H9 (cell line): ENCODE data around the gene MARK2. TPM values are rescaled to one million over a fixed set of nuclear protein-coding genes. Genes with fewer than 3 reads are reported as not detected.

ENCODE experiments used
- DNase-seq: peaks from one replicate; pipeline ENCODE4 v3.0.0-alpha.2; 2017
- H2AFZ ChIP-seq: one replicate; pipeline ENCODE4 v1.6.1; 2013; ENCODE audit warnings: mild to moderate bottlenecking, low read length, control low read depth, moderate library complexity
- H2AK5ac ChIP-seq: 2 replicates; pipeline ENCODE4 v1.6.1; 2013; ENCODE audit warnings: low read length, control low read depth, mixed read lengths; ENCODE audit not compliant: insufficient read length
- H2BK120ac ChIP-seq: one replicate; pipeline ENCODE4 v1.6.1; 2013; ENCODE audit warnings: low read depth, mild to moderate bottlenecking, low read length, control low read depth, inconsistent platforms; ENCODE audit not compliant: poor library complexity, severe bottlenecking
- H2BK12ac ChIP-seq: 2 replicates; pipeline ENCODE4 v1.6.1; 2013; ENCODE audit warnings: low read length, control low read depth, mixed read lengths, low read depth; ENCODE audit not compliant: insufficient read length
- H2BK15ac ChIP-seq: 2 replicates; pipeline ENCODE4 v1.6.1; 2013; ENCODE audit warnings: low read depth, low read length, control low read depth
- H2BK20ac ChIP-seq: one replicate; pipeline ENCODE4 v1.6.1; 2013; ENCODE audit warnings: low read depth, mild to moderate bottlenecking, low read length, control low read depth, inconsistent platforms; ENCODE audit not compliant: poor library complexity, severe bottlenecking
- H2BK5ac ChIP-seq: 2 replicates; pipeline ENCODE4 v1.6.1; 2013; ENCODE audit warnings: low read length, control low read depth, mixed read lengths; ENCODE audit not compliant: insufficient read length
- H3K14ac ChIP-seq: 2 replicates; pipeline ENCODE4 v1.6.1; 2013; ENCODE audit warnings: low read length, control low read depth; ENCODE audit not compliant: insufficient read depth
- H3K18ac ChIP-seq: 2 replicates; pipeline ENCODE4 v1.6.1; 2013; ENCODE audit warnings: low read depth, mild to moderate bottlenecking, mixed read lengths, low read length, control low read depth; ENCODE audit not compliant: insufficient read length
- H3K23ac ChIP-seq: 2 replicates; pipeline ENCODE4 v1.6.1; 2013; ENCODE audit warnings: low read length, control low read depth, mixed read lengths, low read depth; ENCODE audit not compliant: insufficient read length
- H3K23me2 ChIP-seq: 2 replicates; pipeline ENCODE4 v1.6.1; 2013; ENCODE audit warnings: low read depth, mild to moderate bottlenecking, mixed read lengths, low read length, control low read depth; ENCODE audit not compliant: insufficient read length, poor library complexity, severe bottlenecking
- H3K27ac ChIP-seq: 2 replicates; pipeline ENCODE4 v1.5.1; 2013; ENCODE audit warnings: low read length, control low read depth, mixed read lengths, low read depth; ENCODE audit not compliant: insufficient read length
- H3K27me3 ChIP-seq: 2 replicates; pipeline ENCODE4 v1.6.1; 2013; ENCODE audit warnings: low read length, control low read depth, inconsistent platforms; ENCODE audit not compliant: insufficient read depth
- H3K4ac ChIP-seq: 2 replicates; pipeline ENCODE4 v1.6.1; 2013; ENCODE audit warnings: low read depth, mild to moderate bottlenecking, control low read depth, inconsistent platforms, low read length, moderate library complexity
- H3K4me1 ChIP-seq: 2 replicates; pipeline ENCODE4 v1.6.1; 2013; ENCODE audit warnings: low read length, control low read depth, inconsistent platforms; ENCODE audit not compliant: insufficient read depth
- H3K4me2 ChIP-seq: 2 replicates; pipeline ENCODE4 v1.6.1; 2013; ENCODE audit warnings: low read length, control low read depth, mixed read lengths; ENCODE audit not compliant: insufficient read length, insufficient read depth
- H3K56ac ChIP-seq: 2 replicates; pipeline ENCODE4 v1.6.1; 2013; ENCODE audit warnings: low read depth, mild to moderate bottlenecking, mixed read lengths, low read length, control low read depth; ENCODE audit not compliant: insufficient read length
- H3K79me1 ChIP-seq: 2 replicates; pipeline ENCODE4 v1.6.1; 2013; ENCODE audit warnings: low read depth, mild to moderate bottlenecking, moderate library complexity, low read length, control low read depth, inconsistent platforms; ENCODE audit not compliant: insufficient read depth, poor library complexity, severe bottlenecking
- H3K79me2 ChIP-seq: 2 replicates; pipeline ENCODE4 v1.6.1; 2013; ENCODE audit warnings: low read length, control low read depth, inconsistent platforms; ENCODE audit not compliant: insufficient read depth
- H3K9ac ChIP-seq: 2 replicates; pipeline ENCODE4 v1.6.1; 2013; ENCODE audit warnings: low read length, control low read depth, mixed read lengths; ENCODE audit not compliant: insufficient read length; ENCODE audit errors: extremely low read depth
- H3K9me3 ChIP-seq: one replicate; pipeline ENCODE4 v1.6.1; 2013; ENCODE audit warnings: low read depth, low read length, inconsistent platforms; ENCODE audit not compliant: control insufficient read depth
- H3T11ph ChIP-seq: one replicate; pipeline ENCODE4 v1.6.1; 2013; ENCODE audit warnings: mild to moderate bottlenecking, low read length, control low read depth, inconsistent platforms
- H4K20me1 ChIP-seq: one replicate; pipeline ENCODE4 v1.6.1; 2013; ENCODE audit not compliant: control insufficient read depth, insufficient read length, insufficient read depth
- H4K5ac ChIP-seq: 2 replicates; pipeline ENCODE4 v1.6.1; 2013; ENCODE audit warnings: low read depth, mild to moderate bottlenecking, mixed read lengths, low read length, control low read depth; ENCODE audit not compliant: insufficient read length
- H4K8ac ChIP-seq: replicated peaks from 2 replicates; pipeline ENCODE4 v1.6.1; 2013; ENCODE audit warnings: low read length, control low read depth, mixed read lengths, low read depth; ENCODE audit not compliant: insufficient read length
- H4K91ac ChIP-seq: 2 replicates; pipeline ENCODE4 v1.6.1; 2013; ENCODE audit warnings: low read depth, mild to moderate bottlenecking, moderate library complexity, mixed read lengths, low read length, control low read depth; ENCODE audit not compliant: insufficient read length
- H3K27ac Mint-ChIP-seq, 3 experiments: 2 replicates in 2 of 3; 3 replicates in 1 of 3; pipeline ENCODE4 v1.8.0; 2020 to 2021; ENCODE audit warnings: mixed read lengths in 3 of 3, mild to moderate bottlenecking in 1 of 3, moderate library complexity in 1 of 3
- H3K27me3 Mint-ChIP-seq: 2 replicates; pipeline ENCODE4 v1.8.0; 2021; ENCODE audit warnings: low read depth, mild to moderate bottlenecking, moderate library complexity, mixed read lengths
- H3K36me3 Mint-ChIP-seq, 3 experiments: 2 replicates in 2 of 3; 3 replicates in 1 of 3; pipeline ENCODE4 v1.8.0; 2020 to 2021; ENCODE audit warnings: low read depth in 3 of 3, mixed read lengths in 3 of 3; ENCODE audit not compliant: insufficient read depth in 1 of 3
- H3K4me1 Mint-ChIP-seq, 2 experiments: 2 replicates each; pipeline ENCODE4 v1.8.0; 2020; ENCODE audit warnings: mixed read lengths in 2 of 2
- H3K4me3 Mint-ChIP-seq, 2 experiments: 2 replicates in 1 of 2; 3 replicates in 1 of 2; pipeline ENCODE4 v1.8.0; 2020 to 2021; ENCODE audit warnings: mild to moderate bottlenecking in 2 of 2, mixed read lengths in 2 of 2, moderate library complexity in 1 of 2
- H3K9me3 Mint-ChIP-seq, 2 experiments: 2 replicates in 1 of 2; 3 replicates in 1 of 2; pipeline ENCODE4 v1.8.0; 2020; ENCODE audit warnings: mild to moderate bottlenecking in 2 of 2, mixed read lengths in 2 of 2, moderate library complexity in 1 of 2
- WGBS: extraction: QIAGEN DNeasy Blood & Tissue Kit; methylation state at CpG from one replicate; pipeline ENCODE4 v1.1.7; 2013; ENCODE audit warnings: missing lambda C conversion rate, low lambda C conversion rate, mixed read lengths; ENCODE audit not compliant: insufficient read length; ENCODE audit errors: extremely low coverage; 5-methylcytosine and 5-hydroxymethylcytosine counted together
- total RNA-seq: library from RNA; stranded (reverse); gene quantifications from 2 replicates; pipeline ENCODE4 v1.2.1, GENCODE V29; 2021
- TF ChIP-seq, protein P1 (sequence below): fragments of 200-600 bp; sonication (generic); conservative IDR thresholded peaks from 3 replicates; pipeline ENCODE4 v1.8.0; 2021; ENCODE audit warnings: antibody characterized with exemption, mild to moderate bottlenecking

MARK2 gene
- total RNA-seq, 1 experiment from 2014 or later = 45.7 TPM

DNA sequence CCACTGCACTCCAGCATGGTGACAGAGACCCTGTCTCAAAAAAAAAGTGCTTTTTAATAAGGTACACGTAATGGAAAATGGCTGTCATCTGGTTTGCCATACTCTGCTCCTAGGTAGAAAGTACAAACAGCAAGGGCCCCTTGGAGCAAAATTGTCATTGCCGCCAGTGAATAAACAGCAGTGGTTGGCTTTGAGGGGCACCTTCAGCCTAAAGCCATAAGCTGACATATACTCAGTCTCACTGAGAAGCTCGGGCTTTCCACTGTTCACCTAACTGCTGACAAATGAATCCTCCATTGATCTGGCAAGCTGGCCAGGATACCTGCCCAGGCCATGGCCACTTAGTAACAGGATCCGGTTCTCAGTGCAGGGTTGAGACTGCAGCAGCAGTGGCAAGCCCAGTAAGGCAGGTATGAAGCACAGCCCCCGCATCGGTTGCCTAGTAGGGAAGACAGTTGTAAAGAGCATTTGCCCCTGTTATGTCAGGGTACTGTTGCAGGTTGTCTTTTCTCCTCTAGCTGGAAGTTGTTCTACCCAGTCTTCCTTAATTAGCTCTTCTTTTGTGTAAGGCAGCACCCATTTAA lies 38.8 kb downstream of the MARK2 start:
- Histone ChIP-seq H3K27ac (no peak overlapping the region), H4K5ac (no peak overlapping the region), H3K79me2 (peaks cover 8% of the 10 kb centered on the region; the same call in 1 of the 2 replicates), H3K4me2 (no peak overlapping the region), H2BK15ac (no peak overlapping the region), H3K27me3 (no peaks in the 10 kb centered on the region), H4K91ac (no peak overlapping the region), H3K9ac (no peak overlapping the region), H2BK120ac (no peak overlapping the region), H3K23ac (no peak overlapping the region), H2BK12ac (no peak overlapping the region), H2BK5ac (no peak overlapping the region), H2AK5ac (no peak overlapping the region), H2BK20ac (no peak overlapping the region), H4K20me1 (no peaks in the 10 kb centered on the region), H3K14ac (no peak overlapping the region), H3K79me1 (peaks cover 6% of the 10 kb centered on the region), H3K4me1 (peaks cover 8% of the 10 kb centered on the region; the same call in 1 of the 2 replicates), H3K18ac (no peak overlapping the region), H3K9me3 (no peaks in the 10 kb centered on the region), H4K8ac (no peak overlapping the region), H3K4ac (no peak overlapping the region), H3T11ph (no peak overlapping the region), H3K56ac (no peak overlapping the region), H3K23me2 (no peaks in the 10 kb centered on the region), H2AFZ (no peak overlapping the region)
- WGBS = no CpG with 5 or more reads among the region's 6 CpGs
- Mint-ChIP-seq H3K36me3 (peaks cover 3 to 8% (median 4%) of the 10 kb centered on the region in 3 experiments), H3K27me3 (no peaks in the 10 kb centered on the region), H3K4me1 (peaks cover 38 to 45% of the 10 kb centered on the region in 2 experiments), H3K4me3 (no peak overlapping the region), H3K9me3 (no peaks in the 10 kb centered on the region), H3K27ac (peak overlapping the region; percentile 30 to 75 (median 40); a peak in 5 of 7 replicates)
- no peak for DNase-seq
- TF ChIP-seq, protein P1, sequence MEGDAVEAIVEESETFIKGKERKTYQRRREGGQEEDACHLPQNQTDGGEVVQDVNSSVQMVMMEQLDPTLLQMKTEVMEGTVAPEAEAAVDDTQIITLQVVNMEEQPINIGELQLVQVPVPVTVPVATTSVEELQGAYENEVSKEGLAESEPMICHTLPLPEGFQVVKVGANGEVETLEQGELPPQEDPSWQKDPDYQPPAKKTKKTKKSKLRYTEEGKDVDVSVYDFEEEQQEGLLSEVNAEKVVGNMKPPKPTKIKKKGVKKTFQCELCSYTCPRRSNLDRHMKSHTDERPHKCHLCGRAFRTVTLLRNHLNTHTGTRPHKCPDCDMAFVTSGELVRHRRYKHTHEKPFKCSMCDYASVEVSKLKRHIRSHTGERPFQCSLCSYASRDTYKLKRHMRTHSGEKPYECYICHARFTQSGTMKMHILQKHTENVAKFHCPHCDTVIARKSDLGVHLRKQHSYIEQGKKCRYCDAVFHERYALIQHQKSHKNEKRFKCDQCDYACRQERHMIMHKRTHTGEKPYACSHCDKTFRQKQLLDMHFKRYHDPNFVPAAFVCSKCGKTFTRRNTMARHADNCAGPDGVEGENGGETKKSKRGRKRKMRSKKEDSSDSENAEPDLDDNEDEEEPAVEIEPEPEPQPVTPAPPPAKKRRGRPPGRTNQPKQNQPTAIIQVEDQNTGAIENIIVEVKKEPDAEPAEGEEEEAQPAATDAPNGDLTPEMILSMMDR = no peak
